Kidney (tissue), 14 donors: Measurements from ENCODE around the gene SMAP1. TPM values are rescaled to one million over a fixed set of nuclear protein-coding genes. Genes with fewer than 3 reads are reported as not detected.

Experiments used
- DNase-seq, 5 donors: peaks; one replicate each; pipeline ENCODE4 v3.0.0-alpha.2; 2013 to 2020
- FAIRE-seq: peaks from 2 replicates; lab custom pipeline; 2012; peaks lifted over from hg19 to GRCh38; lab: Jason Lieb, UNC
- H3K27ac ChIP-seq, 2 donors: one replicate each; pipeline ENCODE4 v1.7.0; 2013; ENCODE audit warnings: low read depth in 2 of 2, low read length in 2 of 2, inconsistent platforms in 1 of 2
- H3K27me3 ChIP-seq: one replicate; pipeline ENCODE4 v1.7.1; 2013; ENCODE audit warnings: low read length, inconsistent platforms; ENCODE audit not compliant: control insufficient read depth, insufficient read depth
- H3K36me3 ChIP-seq, 3 donors: one replicate each; pipeline versions ENCODE4 v1.7.0 to v1.7.1; 2013; ENCODE audit warnings: low read length in 3 of 3, control low read depth in 1 of 3, inconsistent platforms in 1 of 3; ENCODE audit not compliant: insufficient read depth in 3 of 3, control insufficient read depth in 2 of 3
- H3K4me1 ChIP-seq, 3 donors: one replicate each; pipeline versions ENCODE4 v1.7.0 to v1.7.1; 2013; ENCODE audit warnings: low read length in 3 of 3, inconsistent platforms in 1 of 3, low read depth in 1 of 3; ENCODE audit not compliant: control insufficient read depth in 2 of 3, insufficient read depth in 2 of 3
- H3K4me3 ChIP-seq, 3 donors: one replicate each; pipeline versions ENCODE4 v1.7.0 to v1.8.1; 2013; ENCODE audit warnings: low read length in 3 of 3, control low read depth in 1 of 3, inconsistent platforms in 1 of 3
- H3K9ac ChIP-seq, 3 donors: one replicate each; pipeline versions ENCODE4 v1.7.0 to v1.7.1; 2013; ENCODE audit warnings: low read length in 3 of 3, control low read depth in 1 of 3, inconsistent platforms in 1 of 3
- H3K9me3 ChIP-seq, 3 donors: one replicate each; pipeline versions ENCODE4 v1.7.0 to v1.7.1; 2013; ENCODE audit warnings: low read length in 3 of 3, control low read depth in 1 of 3, inconsistent platforms in 1 of 3; ENCODE audit not compliant: control insufficient read depth in 2 of 3, insufficient read depth in 1 of 3
- CTCF ChIP-seq: IDR thresholded peaks from 3 replicates; pipeline ENCODE4 v1.5.1; 2012; ENCODE audit warnings: mild to moderate bottlenecking, moderate library complexity, borderline replicate concordance; ENCODE audit not compliant: insufficient read depth; ENCODE audit errors: extremely low read depth
- intact Hi-C: fragments of 100-400 bp; cut with DNase I; formaldehyde crosslinking; loops from one replicate; pipeline ENCODE4 v1.11.1; 2022
- polyA plus RNA-seq: library from polyadenylated mRNA; stranded (reverse); fragments of 350-450 nt; fragmentation: Illumina TruSeq; extraction: RNeasy Lipid Tissue Mini Kit (QIAGEN cat#74804); gene quantifications from one replicate; pipeline ENCODE4 v1.2.3, GENCODE V29; 2014; ENCODE audit warnings: low read depth, low replicate concordance; ENCODE audit not compliant: insufficient read depth
- total RNA-seq: library from RNA; stranded (reverse); fragmentation: NEBNext Ultra II Directional; extraction: Animal tissue kit (Norgen Biotek cat#: 25700); gene quantifications from one replicate; pipeline ENCODE4 v1.2.1, GENCODE V29; 2021
- donor health status: control.
- donor health status: control.
- donor health status: control.
- donor health status: control.
- donor health status: control.
- donor health status: DM: yes; HTN: yes; CAD: no.
- donor health status: Normal renal cell carcinoma (clear cell type).

The SMAP1 gene
- total and polyA plus RNA-seq, 2 donors from 2014 or later = 17.7 to 19.4 TPM

- TF ChIP-seq CTCF = no peak
- Histone ChIP-seq H3K36me3 (no peaks in the 10 kb centered on the region), H3K4me3 (no peak overlapping the region), H3K9ac (no peak overlapping the region), H3K27ac (no peak overlapping the region), H3K9me3 (no peaks in the 10 kb centered on the region), H3K27me3 (no peaks in the 10 kb centered on the region), H3K4me1 (no peaks in the 10 kb centered on the region)
- DNase-seq (no peak), FAIRE-seq (peak; percentile 35)
- intact Hi-C loops = no loop called here
Measured at GRCh38 chr6:70823651-70824050, 156.0 kb downstream of the SMAP1 start.

- FAIRE-seq = no peak
- no peaks in the 10 kb centered on the region for H3K9me3 ChIP-seq
Measured at GRCh38 chr6:70831427-70831826, 163.7 kb downstream of the SMAP1 start.

GRCh38 chr6:70834520-70834919 lies 166.8 kb downstream of the SMAP1 start:
- no peak for FAIRE-seq
- Histone ChIP-seq H3K27ac (no peak overlapping the region), H3K27me3 (no peaks in the 10 kb centered on the region), H3K4me1 (peaks cover 0 to 3% (median 0%) of the 10 kb centered on the region in 3 donors), H3K9me3 (no peaks in the 10 kb centered on the region), H3K4me3 (no peak overlapping the region), H3K36me3 (no peaks in the 10 kb centered on the region), H3K9ac (no peak overlapping the region)
- no peak for DNase-seq
- intact Hi-C loops = no loop called here
- TF ChIP-seq CTCF = no peak

More at GRCh38 chr6:70831427-70831826, 163.7 kb downstream of the SMAP1 start:
- H3K4me1 ChIP-seq = no peaks in the 10 kb centered on the region
- no peaks in the 10 kb centered on the region for H3K36me3 ChIP-seq
- no peak for TF ChIP-seq CTCF
- DNase-seq = no peak
- H3K27me3 ChIP-seq = no peaks in the 10 kb centered on the region
- H3K4me3 ChIP-seq = no peak overlapping the region
- H3K27ac ChIP-seq = no peak overlapping the region
- intact Hi-C loops = no loop called here
- H3K9ac ChIP-seq = no peak overlapping the region

- FAIRE-seq (no peak), DNase-seq (peak in 1 of 5 donors; percentile 5)
- Histone ChIP-seq H3K4me1 (peaks cover 0 to 3% (median 0%) of the 10 kb centered on the region in 3 donors), H3K27ac (no peak overlapping the region), H3K27me3 (no peaks in the 10 kb centered on the region), H3K9ac (no peak overlapping the region), H3K4me3 (no peak overlapping the region), H3K36me3 (no peaks in the 10 kb centered on the region), H3K9me3 (no peaks in the 10 kb centered on the region)
- TF ChIP-seq CTCF = no peak
- intact Hi-C loops = no loop called here
Measured at GRCh38 chr6:70838907-70839285, 171.2 kb downstream of the SMAP1 start.
